ENCODE results near the gene HTR6. TPM values are rescaled to one million over a fixed set of nuclear protein-coding genes. Genes with fewer than 3 reads are reported as not detected.

HTR6 gene
- total and polyA plus RNA-seq, 3 donors from 2014 or later = 0.21 to 0.68 (median 0.55) TPM

- Histone ChIP-seq H3K4me1 (no peaks in the 10 kb centered on the region), H3K27me3 (no peaks in the 10 kb centered on the region), H3K36me3 (ENCODE audit: low read depth, missing control alignments) (no peaks in the 10 kb centered on the region), H3K4me3 (no peak overlapping the region), H3K27ac (no peak overlapping the region), H3K9me3 (no peaks in the 10 kb centered on the region)
- WGBS, 2 donors = 84 to 91% methylated on average over 6 of the region's 6 CpGs
- intact Hi-C loops (cut with DNase I; ENCODE audit: low total_unique reads) = no loop called here
- TF ChIP-seq, protein P1, sequence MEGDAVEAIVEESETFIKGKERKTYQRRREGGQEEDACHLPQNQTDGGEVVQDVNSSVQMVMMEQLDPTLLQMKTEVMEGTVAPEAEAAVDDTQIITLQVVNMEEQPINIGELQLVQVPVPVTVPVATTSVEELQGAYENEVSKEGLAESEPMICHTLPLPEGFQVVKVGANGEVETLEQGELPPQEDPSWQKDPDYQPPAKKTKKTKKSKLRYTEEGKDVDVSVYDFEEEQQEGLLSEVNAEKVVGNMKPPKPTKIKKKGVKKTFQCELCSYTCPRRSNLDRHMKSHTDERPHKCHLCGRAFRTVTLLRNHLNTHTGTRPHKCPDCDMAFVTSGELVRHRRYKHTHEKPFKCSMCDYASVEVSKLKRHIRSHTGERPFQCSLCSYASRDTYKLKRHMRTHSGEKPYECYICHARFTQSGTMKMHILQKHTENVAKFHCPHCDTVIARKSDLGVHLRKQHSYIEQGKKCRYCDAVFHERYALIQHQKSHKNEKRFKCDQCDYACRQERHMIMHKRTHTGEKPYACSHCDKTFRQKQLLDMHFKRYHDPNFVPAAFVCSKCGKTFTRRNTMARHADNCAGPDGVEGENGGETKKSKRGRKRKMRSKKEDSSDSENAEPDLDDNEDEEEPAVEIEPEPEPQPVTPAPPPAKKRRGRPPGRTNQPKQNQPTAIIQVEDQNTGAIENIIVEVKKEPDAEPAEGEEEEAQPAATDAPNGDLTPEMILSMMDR (IDR thresholded peaks at IDR 0.05) = no peak
- TF ChIP-seq POLR2A (IDR thresholded peaks at IDR 0.05) = no peak
- no peak for DNase-seq
These were observed 52.8 kb downstream of the HTR6 start for GRCh38 chr1:19717467-19717866.

DNA sequence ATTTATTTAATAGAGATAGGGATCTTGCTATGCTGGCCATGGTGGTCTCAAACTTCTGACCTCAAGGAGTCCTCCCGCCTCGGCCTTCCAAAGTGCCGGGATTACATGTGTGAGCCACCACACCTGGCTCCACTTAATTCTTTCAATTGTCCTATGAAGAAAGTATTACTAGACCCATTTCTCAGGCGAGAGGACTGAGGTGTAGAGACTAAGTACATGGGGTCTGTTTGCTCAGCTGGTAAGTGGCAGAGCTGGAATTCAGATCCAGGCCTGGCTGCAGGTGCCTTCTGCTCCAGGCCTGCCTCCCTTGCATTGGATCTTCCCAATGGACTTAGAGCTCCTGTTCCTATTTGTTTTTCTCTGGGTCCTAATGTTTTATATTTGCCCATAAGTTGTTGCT, 55.5 kb downstream of the HTR6 start:
- intact Hi-C loops (cut with DNase I; ENCODE audit: low total_unique reads) = no loop called here
- TF ChIP-seq, protein P1 (IDR thresholded peaks at IDR 0.05) = no peak
- TF ChIP-seq POLR2A (IDR thresholded peaks at IDR 0.05) = no peak
- Histone ChIP-seq H3K27me3 (no peaks in the 10 kb centered on the region), H3K4me1 (no peaks in the 10 kb centered on the region), H3K27ac (no peak overlapping the region), H3K4me3 (no peak overlapping the region), H3K9me3 (no peaks in the 10 kb centered on the region), H3K36me3 (ENCODE audit: low read depth, missing control alignments) (no peaks in the 10 kb centered on the region)
- no peak for DNase-seq
- 97 to 100% methylated on average over 4 of the region's 4 CpGs for WGBS, 2 donors

- intact Hi-C loops (cut with DNase I; ENCODE audit: low total_unique reads) = no loop called here
- Histone ChIP-seq H3K27ac (no peak overlapping the region), H3K4me1 (no peaks in the 10 kb centered on the region), H3K27me3 (no peaks in the 10 kb centered on the region), H3K4me3 (no peak overlapping the region), H3K36me3 (ENCODE audit: low read depth, missing control alignments) (no peaks in the 10 kb centered on the region), H3K9me3 (no peaks in the 10 kb centered on the region)
- DNase-seq = no peak
- TF ChIP-seq, protein P1 (IDR thresholded peaks at IDR 0.05) = no peak
- no peak for TF ChIP-seq POLR2A (IDR thresholded peaks at IDR 0.05)
- WGBS, 2 donors = 82 to 88% methylated on average over 4 of the region's 4 CpGs
These were observed 56.3 kb downstream of the HTR6 start for GRCh38 chr1:19720973-19721372.

DNA sequence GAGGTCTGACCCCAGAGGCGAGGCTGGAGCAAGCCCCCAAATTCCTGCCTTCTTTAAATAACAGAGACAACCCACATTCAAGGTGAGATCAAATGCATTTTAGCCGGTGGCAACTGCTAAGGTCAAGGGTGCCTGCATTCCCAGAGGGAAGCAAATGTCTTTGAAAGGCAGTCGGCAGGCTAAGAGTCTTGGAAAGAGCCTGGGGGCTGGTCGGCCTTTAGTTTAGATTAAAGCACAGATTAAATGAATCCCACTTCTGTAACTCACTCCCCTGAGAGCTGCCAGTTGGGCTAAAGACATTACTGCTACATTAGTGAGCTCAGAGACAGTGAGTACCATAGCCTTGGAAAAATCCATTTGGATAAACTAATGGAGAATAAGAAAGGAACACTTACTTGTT, 59.2 kb downstream of the HTR6 start:
- Histone ChIP-seq H3K9me3 (no peaks in the 10 kb centered on the region), H3K27me3 (no peaks in the 10 kb centered on the region), H3K4me3 (no peak overlapping the region), H3K27ac (no peak overlapping the region), H3K4me1 (no peaks in the 10 kb centered on the region), H3K36me3 (ENCODE audit: low read depth, missing control alignments) (no peaks in the 10 kb centered on the region)
- no peak for DNase-seq
- WGBS, 2 donors = 68 to 82% methylated on average over 4 of the region's 4 CpGs
- TF ChIP-seq, protein P1 (IDR thresholded peaks at IDR 0.05) = no peak
- no peak for TF ChIP-seq POLR2A (IDR thresholded peaks at IDR 0.05)
- intact Hi-C loops (cut with DNase I; ENCODE audit: low total_unique reads) = no loop called here

DNA sequence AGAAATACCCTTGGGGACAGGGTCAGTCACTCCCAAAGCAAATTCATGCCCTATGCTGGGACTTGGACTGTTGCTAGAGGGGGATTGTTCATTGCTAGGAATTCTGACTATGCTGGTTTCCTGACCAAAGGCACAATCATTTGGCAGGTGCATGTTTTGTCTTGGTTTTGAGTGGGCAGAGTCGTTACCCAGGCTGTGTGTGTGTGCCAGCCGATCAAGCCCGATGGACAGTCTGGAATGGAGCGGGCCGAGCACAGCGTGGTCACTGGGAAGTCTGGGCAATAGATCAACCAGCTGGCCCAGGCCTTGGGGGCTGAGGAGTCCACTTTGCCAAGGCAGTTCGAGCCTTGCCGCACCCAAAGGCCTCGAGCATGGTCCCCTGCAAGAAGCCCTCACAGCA, 60.9 kb downstream of the HTR6 start:
- no peak for TF ChIP-seq POLR2A (IDR thresholded peaks at IDR 0.05)
- Histone ChIP-seq H3K36me3 (ENCODE audit: low read depth, missing control alignments) (no peaks in the 10 kb centered on the region), H3K27me3 (no peaks in the 10 kb centered on the region), H3K27ac (no peak overlapping the region), H3K4me1 (no peaks in the 10 kb centered on the region), H3K4me3 (no peak overlapping the region), H3K9me3 (no peaks in the 10 kb centered on the region)
- no peak for DNase-seq
- intact Hi-C loops (cut with DNase I; ENCODE audit: low total_unique reads) = no loop called here
- WGBS, 2 donors = 91 to 94% methylated on average over 8 to 9 of the region's 9 CpGs
